SU-DHL-6 (cell line): Measurements from ENCODE around the gene FOXD4L6.
"Not testable (repeated sequence)": the region's sequence is repeated elsewhere in the genome, so short reads cannot be mapped to it uniquely, and the experiment has no call there.

Experiments
- EZH2phosphoT487 ChIP-seq: fragments of 200-600 bp; sonication (generic), shearing (Covaris generic); conservative IDR thresholded peaks from 2 replicates; pipeline ENCODE4 v1.6.1; 2018; ENCODE audit warnings: mild to moderate bottlenecking, antibody characterized with exemption, low read length, moderate library complexity, mixed read lengths
- TF ChIP-seq, protein P1 (sequence below): fragments of 200-600 bp; sonication (generic); IDR thresholded peaks from one replicate; pipeline ENCODE4 v1.5.1; 2017; ENCODE audit warnings: antibody characterized with exemption, mild to moderate bottlenecking, low read length, moderate library complexity; ENCODE audit not compliant: insufficient read depth, poor library complexity, severe bottlenecking

DNA sequence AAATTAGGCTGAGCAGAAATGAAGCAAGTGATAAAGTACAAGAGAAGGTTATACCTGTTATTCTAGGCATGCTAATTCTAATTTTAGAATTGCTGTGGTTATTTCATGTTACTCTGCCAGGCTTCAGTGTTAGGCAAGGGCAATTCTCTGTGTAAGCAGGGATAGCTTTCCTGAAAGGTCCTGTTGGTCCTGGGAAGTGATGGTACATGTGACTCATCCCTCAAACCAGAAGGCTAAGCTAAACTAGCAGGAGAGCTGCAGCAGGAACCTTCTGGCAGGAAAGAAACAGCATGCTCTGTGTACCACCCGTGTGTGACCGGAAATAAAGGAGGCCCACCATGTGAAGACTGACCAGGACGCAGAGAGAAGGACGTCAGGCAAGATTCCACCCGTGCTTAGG, 8.8 kb downstream of the FOXD4L6 start:
- TF ChIP-seq, protein P1, sequence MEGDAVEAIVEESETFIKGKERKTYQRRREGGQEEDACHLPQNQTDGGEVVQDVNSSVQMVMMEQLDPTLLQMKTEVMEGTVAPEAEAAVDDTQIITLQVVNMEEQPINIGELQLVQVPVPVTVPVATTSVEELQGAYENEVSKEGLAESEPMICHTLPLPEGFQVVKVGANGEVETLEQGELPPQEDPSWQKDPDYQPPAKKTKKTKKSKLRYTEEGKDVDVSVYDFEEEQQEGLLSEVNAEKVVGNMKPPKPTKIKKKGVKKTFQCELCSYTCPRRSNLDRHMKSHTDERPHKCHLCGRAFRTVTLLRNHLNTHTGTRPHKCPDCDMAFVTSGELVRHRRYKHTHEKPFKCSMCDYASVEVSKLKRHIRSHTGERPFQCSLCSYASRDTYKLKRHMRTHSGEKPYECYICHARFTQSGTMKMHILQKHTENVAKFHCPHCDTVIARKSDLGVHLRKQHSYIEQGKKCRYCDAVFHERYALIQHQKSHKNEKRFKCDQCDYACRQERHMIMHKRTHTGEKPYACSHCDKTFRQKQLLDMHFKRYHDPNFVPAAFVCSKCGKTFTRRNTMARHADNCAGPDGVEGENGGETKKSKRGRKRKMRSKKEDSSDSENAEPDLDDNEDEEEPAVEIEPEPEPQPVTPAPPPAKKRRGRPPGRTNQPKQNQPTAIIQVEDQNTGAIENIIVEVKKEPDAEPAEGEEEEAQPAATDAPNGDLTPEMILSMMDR = not testable (repeated sequence)
- TF ChIP-seq EZH2phosphoT487 = not testable (repeated sequence)
